ENCODE results near the gene TERB1.

DNA sequence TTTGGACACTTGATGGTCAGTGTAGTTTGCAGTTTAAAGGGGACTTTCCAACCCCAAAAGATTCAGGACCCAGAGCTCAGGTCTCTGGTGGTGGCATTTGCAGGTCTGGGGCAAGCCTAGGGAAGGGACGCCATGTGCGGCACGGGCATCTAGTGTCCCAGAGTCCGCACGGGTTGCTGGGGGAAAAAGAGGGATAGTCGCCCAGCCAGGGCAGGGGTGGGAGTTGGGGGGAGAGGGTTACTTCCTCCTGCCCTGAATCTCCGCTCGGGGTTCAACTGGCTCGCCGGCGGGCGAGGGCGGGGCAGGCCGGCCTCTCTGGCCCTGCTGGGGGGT lies 42.6 kb upstream of the TERB1 start:
- TF ChIP-seq POLR2A (IDR thresholded peaks at IDR 0.05) = no peak
- TF ChIP-seq, protein P1, sequence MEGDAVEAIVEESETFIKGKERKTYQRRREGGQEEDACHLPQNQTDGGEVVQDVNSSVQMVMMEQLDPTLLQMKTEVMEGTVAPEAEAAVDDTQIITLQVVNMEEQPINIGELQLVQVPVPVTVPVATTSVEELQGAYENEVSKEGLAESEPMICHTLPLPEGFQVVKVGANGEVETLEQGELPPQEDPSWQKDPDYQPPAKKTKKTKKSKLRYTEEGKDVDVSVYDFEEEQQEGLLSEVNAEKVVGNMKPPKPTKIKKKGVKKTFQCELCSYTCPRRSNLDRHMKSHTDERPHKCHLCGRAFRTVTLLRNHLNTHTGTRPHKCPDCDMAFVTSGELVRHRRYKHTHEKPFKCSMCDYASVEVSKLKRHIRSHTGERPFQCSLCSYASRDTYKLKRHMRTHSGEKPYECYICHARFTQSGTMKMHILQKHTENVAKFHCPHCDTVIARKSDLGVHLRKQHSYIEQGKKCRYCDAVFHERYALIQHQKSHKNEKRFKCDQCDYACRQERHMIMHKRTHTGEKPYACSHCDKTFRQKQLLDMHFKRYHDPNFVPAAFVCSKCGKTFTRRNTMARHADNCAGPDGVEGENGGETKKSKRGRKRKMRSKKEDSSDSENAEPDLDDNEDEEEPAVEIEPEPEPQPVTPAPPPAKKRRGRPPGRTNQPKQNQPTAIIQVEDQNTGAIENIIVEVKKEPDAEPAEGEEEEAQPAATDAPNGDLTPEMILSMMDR (IDR thresholded peaks at IDR 0.05) = no peak
